Breast epithelium (tissue), 4 donors: ENCODE data around the gene FAF1. TPM values are rescaled to one million over a fixed set of nuclear protein-coding genes. Genes with fewer than 3 reads are reported as not detected.
A peak's percentile ranks its signal among the peaks of the same experiment; 100 is the strongest.

ENCODE experiments used
- DNase-seq, 2 donors: peaks; one replicate each; pipeline ENCODE4 v3.0.0-alpha.2; 2019; ENCODE audit warnings: low spot score in 2 of 2
- H3K27ac ChIP-seq, 2 donors: fragments of 200-600 bp; sonication (generic) in 1 of 2; one replicate each; pipeline ENCODE4 v1.5.1; 2016 to 2019; ENCODE audit warnings: mild to moderate bottlenecking in 1 of 2
- H3K27me3 ChIP-seq, 2 donors: fragments of 200-600 bp; sonication (generic) in 1 of 2; one replicate each; pipeline versions ENCODE4 v1.5.1 to v1.6.0; 2017 to 2019; ENCODE audit warnings: control low read depth in 1 of 2, mild to moderate bottlenecking in 1 of 2
- H3K36me3 ChIP-seq: fragments of 200-600 bp; one replicate; pipeline ENCODE4 v1.5.1; 2019
- H3K4me1 ChIP-seq, 2 donors: fragments of 200-600 bp; sonication (generic); one replicate each; pipeline ENCODE4 v1.5.1; 2016 to 2019; ENCODE audit warnings: control low read depth in 1 of 2
- H3K4me3 ChIP-seq, 3 donors: fragments of 200-600 bp; sonication (generic); 1 replicate in 2 of 3; 2 replicates in 1 of 3; pipeline ENCODE4 v1.5.1; 2016 to 2019; ENCODE audit warnings: mild to moderate bottlenecking in 3 of 3, moderate library complexity in 2 of 3
- H3K9me3 ChIP-seq, 2 donors: fragments of 200-600 bp; sonication (generic) in 1 of 2; one replicate each; pipeline ENCODE4 v1.5.1; 2016 to 2019; ENCODE audit warnings: control low read depth in 1 of 2
- POLR2A ChIP-seq: fragments of 450-650 bp; IDR thresholded peaks from one replicate; pipeline ENCODE4 v1.6.1; 2016; ENCODE audit warnings: antibody characterized with exemption, mild to moderate bottlenecking, moderate library complexity
- POLR2AphosphoS5 ChIP-seq, 3 donors: sonication (generic); formaldehyde crosslinking; IDR thresholded peaks; one replicate each; pipeline ENCODE4 v1.6.1; 2017; ENCODE audit warnings: antibody characterized with exemption in 3 of 3
- intact Hi-C: fragments of 100-400 bp; cut with DNase I; formaldehyde crosslinking; loops from one replicate; pipeline ENCODE4 v1.15.1; 2023; ENCODE audit warnings: low total_unique reads
- total RNA-seq, 3 donors: library from RNA; depleted of rRNA; stranded (reverse); fragments of >200 nt; gene quantifications; one replicate each; pipeline ENCODE4 v1.1.0, GENCODE V29; 2016
- TF ChIP-seq, protein P1 (sequence below), 3 donors: fragments of 450-650 bp; IDR thresholded peaks; one replicate each; pipeline ENCODE4 v1.5.1; 2016 to 2017; ENCODE audit warnings: antibody characterized with exemption in 3 of 3, mild to moderate bottlenecking in 3 of 3, moderate library complexity in 3 of 3

The FAF1 gene
- total RNA-seq, 3 donors from 2014 or later: 34.9 to 58.2 (median 42.0) TPM

DNA sequence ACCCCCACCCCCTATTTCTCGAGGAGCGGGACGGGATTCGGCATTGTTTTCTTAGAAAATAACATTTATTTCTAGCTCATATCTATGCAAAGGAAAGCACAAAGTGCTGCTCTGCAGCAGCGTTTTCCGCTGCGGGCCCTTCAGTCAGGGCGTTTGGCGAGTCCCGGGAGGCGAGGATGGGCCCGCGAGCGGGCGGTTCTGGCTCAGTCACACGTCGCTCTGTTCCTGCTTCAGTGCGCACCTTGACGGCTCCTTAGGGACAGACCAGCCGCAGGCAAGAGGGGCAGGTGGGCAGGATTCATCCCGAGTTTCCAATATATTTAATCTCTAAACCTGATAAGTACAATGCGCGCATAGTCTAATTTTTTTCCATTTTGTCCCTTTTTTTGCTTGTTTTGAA lies 542.6 kb downstream of the FAF1 start:
- no peak for DNase-seq
- intact Hi-C loops: no loop called here
- H3K36me3 ChIP-seq: no peaks in the 10 kb centered on the region
- TF ChIP-seq, protein P1, sequence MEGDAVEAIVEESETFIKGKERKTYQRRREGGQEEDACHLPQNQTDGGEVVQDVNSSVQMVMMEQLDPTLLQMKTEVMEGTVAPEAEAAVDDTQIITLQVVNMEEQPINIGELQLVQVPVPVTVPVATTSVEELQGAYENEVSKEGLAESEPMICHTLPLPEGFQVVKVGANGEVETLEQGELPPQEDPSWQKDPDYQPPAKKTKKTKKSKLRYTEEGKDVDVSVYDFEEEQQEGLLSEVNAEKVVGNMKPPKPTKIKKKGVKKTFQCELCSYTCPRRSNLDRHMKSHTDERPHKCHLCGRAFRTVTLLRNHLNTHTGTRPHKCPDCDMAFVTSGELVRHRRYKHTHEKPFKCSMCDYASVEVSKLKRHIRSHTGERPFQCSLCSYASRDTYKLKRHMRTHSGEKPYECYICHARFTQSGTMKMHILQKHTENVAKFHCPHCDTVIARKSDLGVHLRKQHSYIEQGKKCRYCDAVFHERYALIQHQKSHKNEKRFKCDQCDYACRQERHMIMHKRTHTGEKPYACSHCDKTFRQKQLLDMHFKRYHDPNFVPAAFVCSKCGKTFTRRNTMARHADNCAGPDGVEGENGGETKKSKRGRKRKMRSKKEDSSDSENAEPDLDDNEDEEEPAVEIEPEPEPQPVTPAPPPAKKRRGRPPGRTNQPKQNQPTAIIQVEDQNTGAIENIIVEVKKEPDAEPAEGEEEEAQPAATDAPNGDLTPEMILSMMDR (IDR thresholded peaks at IDR 0.05): no peak
- TF ChIP-seq POLR2A (no peak), POLR2AphosphoS5 (IDR thresholded peaks at IDR 0.05) (no peak)
- no peaks in the 10 kb centered on the region for H3K9me3 ChIP-seq
- peaks cover 11 to 91% of the 10 kb centered on the region in 2 donors for H3K27me3 ChIP-seq
- H3K4me3 ChIP-seq: peak overlapping the region in 1 of 3 donors; percentile 1
- H3K27ac ChIP-seq: no peak overlapping the region
- no peaks in the 10 kb centered on the region for H3K4me1 ChIP-seq

DNA sequence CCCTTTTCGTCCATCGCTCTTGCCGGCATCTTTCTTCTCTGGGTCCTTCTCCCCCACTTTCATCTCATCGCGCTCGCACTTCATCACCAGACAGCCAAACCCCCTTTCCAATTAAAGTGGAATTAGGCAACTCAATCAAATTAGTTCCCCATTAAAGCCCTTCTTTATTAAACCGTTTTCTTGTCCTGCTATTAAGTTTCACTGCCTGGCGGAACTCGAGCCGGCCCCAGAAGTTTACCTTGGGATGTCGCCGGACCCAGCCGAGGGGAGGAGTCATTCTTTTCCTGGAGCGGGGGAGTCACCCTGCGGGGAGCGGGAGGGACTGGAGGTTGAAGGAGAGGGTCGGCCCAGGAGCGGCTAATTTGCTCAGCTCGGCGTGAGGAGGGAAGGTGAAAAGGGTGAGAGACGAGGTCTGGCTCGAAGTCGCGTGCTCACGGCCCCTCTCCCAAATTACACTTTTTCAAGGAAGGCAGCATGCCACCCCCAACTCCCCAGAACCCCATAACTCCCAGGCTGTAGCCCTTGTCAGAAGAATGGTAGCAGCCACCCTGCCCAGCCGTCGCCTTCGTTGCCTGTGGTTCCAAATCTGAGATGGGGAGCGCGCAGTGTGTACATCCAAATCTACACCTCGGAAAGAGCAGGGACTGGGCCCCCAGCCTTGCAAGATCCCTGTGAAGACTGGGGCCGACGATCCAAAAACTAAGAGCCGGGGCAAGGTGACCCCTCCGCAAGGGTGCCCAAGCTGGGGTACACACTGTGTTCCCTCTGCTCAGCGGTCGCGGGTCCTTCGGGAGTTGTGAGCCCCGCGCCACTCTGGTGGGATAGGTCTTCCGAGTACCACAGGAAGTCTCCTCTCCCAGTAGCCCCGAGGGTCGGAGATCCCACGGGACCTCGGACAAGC lies 543.3 kb downstream of the FAF1 start:
- H3K27me3 ChIP-seq: peaks cover 11 to 84% of the 10 kb centered on the region in 2 donors
- no peak for DNase-seq

DNA sequence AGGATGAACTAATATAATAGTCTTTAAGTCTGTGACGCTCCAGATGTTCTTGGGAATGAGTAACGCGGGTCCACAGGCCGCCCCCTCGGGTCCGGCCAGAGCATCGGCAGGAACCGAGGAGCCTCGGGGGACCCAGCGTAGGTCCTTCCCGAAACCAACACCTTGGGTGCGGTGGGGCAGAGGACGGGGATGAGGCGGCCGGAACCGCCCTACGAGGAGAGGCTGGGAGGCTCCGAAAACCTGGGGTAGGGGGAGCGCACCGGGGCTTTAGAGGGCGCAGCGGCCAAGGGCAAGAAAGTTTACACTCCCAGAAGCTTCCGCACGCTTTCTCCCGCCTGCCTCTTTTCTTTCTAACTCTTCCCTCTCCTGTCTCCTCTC lies 543.9 kb downstream of the FAF1 start:
- no peaks in the 10 kb centered on the region for H3K36me3 ChIP-seq
- intact Hi-C loops: no loop called here
- DNase-seq: no peak
- no peaks in the 10 kb centered on the region for H3K4me1 ChIP-seq
- H3K9me3 ChIP-seq: no peaks in the 10 kb centered on the region
- H3K4me3 ChIP-seq: no peak overlapping the region
- H3K27ac ChIP-seq: no peak overlapping the region
- H3K27me3 ChIP-seq: peaks cover 11 to 81% of the 10 kb centered on the region in 2 donors
- TF ChIP-seq, protein P1 (IDR thresholded peaks at IDR 0.05): no peak
- no peak for TF ChIP-seq POLR2AphosphoS5 (IDR thresholded peaks at IDR 0.05)
- no peak for TF ChIP-seq POLR2A

More for the DNA sequence above, 543.3 kb downstream of the FAF1 start:
- intact Hi-C loops: no loop called here
- TF ChIP-seq, protein P1 (IDR thresholded peaks at IDR 0.05): no peak
- TF ChIP-seq POLR2AphosphoS5 (IDR thresholded peaks at IDR 0.05): no peak
- no peak for TF ChIP-seq POLR2A
- no peak overlapping the region for H3K27ac ChIP-seq
- H3K4me3 ChIP-seq: peak overlapping the region in 1 of 3 donors; percentile 17
- H3K4me1 ChIP-seq: no peaks in the 10 kb centered on the region
- H3K36me3 ChIP-seq: no peaks in the 10 kb centered on the region
- no peaks in the 10 kb centered on the region for H3K9me3 ChIP-seq

DNA sequence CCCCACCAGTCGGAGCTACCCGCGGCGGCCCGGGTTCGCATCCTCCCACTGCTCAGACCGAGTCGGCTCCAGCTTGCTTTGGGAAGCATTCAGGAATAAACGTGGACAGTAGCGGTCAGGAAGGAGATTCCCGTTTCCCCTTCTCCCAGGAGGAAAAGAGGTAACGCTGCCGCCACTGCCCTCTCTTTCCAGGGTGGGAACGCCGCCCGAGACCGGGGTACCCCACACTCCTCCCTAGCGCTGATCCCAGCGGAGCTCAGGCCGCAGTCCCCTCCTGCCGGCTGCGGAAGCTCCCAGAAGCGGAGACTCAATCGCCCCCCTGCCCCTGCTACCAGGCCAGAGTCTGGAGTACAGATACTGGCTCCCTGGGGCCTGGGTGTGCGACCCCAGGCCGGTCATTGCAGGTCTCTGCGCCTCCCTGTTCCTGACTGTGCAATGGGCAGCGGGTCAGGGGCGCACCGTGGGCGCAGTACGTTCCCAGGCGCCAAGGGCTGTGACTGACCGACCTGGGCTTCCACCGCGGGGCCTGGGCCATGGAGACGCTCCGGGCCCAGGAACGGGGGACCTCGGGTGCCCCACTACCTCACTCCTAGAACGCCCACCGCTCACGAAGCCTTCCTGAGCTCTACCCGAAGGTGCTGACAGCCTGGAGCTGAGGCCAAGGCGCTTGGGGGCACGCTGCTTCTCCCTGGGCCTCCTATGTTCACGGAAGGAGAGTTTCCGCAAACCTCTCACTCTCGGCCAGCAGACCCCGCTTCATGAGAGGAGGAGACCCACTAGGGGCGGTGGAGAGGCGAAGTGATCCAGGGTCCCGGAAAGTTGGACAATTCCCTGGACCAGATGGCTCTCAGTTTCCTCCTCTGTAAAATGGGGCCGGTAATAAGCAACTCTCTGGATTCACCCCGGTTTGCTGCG lies 544.6 kb downstream of the FAF1 start:
- intact Hi-C loops: no loop called here

More for the DNA sequence above, 544.6 kb downstream of the FAF1 start:
- Histone ChIP-seq H3K27ac (no peak overlapping the region), H3K27me3 (peaks cover 11 to 76% of the 10 kb centered on the region in 2 donors), H3K4me3 (no peak overlapping the region), H3K9me3 (no peaks in the 10 kb centered on the region), H3K4me1 (no peaks in the 10 kb centered on the region), H3K36me3 (no peaks in the 10 kb centered on the region)
- DNase-seq: no peak
- TF ChIP-seq, protein P1 (IDR thresholded peaks at IDR 0.05): no peak
- TF ChIP-seq POLR2A (no peak), POLR2AphosphoS5 (IDR thresholded peaks at IDR 0.05) (no peak)
